NCI-H774 (cell line): ENCODE results near the gene SLC43A2.

ENCODE experiments used
- DNase-seq: peaks from one replicate; lab custom pipeline; 2025; lab: John Stamatoyannopoulos, UW

Gene SLC43A2

DNA sequence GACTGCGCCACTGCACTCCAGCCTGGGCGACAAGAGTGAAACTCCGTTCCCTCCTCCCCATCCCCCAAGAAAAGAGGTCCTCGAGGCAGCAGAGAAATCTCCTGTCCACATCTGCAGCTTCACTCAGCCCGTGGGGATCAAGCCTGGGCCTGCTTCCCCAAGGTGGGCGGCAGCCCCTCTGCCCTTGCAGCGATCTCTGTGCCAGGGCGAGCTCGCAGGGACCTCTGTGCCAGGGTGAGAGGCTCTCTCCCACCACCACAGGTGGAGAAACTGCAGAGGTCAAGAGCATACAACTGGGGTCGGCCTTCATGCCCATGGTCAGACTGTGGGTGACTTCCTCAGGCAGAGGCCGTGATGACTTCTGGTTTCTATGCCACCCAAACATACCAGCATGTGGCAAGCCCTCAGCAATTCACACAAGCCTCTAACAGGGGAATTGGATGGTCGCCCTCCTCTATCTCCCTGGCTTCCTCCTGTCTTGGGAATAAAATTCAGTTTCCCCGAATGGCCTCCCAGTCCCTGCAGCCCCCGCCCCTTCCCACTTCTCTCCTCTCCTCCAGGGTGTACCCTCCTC, 5.5 kb downstream of the SLC43A2 start:
- DNase-seq = no peak

DNA sequence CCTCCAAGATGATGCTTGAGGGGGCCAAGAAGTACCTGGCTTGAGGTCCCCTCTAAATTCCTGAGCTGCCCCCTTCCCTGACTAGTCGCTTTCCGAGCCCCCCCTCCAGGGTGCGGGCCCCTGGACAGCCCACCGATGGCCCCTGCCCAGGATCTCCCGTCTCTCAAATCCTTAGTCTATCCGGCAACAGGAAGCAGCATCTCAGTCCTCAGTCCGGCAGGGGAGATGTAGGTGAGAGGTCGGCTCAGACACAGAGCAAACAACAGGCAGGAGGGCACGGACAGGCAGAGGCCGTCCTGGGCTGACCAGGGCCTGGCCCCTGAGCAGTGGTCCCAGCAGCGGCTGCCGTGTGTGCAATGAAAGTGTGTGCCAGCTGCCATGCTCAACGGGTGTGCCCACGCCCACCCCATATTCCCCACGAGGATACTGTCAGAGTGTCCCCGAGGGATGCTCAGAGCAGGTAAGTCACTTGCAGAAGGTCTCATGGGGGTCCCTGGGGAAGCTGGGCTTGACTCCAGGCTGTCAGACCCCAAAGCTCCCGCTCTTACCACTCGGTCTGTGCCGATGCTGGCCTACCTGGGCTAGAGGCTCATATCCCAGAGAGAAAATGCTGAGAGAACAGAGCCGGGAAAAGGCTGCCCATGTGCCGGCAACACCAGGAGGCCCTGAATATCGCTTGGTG, 7.2 kb downstream of the SLC43A2 start:
- DNase-seq = no peak

DNA sequence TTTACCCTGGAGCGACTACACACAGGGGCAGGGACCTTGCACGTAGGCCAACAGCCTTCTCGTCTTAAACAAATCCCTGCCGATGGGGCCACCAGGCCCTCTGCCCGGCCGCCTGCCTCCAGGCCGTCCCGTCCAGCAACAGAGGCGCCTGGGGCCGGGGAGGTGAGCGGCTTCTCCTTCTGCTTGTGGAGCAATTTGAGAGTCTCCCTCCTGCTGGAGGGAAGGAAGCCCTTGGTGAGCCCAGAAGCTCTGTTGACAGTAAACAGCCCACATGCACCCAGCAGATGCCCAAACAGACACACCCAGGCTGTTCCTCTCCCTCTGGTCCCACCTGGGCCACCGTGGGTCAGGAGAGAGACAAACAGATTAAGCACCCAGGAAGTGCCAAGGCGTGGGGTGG, 8.1 kb downstream of the SLC43A2 start:
- no peak for DNase-seq

DNA sequence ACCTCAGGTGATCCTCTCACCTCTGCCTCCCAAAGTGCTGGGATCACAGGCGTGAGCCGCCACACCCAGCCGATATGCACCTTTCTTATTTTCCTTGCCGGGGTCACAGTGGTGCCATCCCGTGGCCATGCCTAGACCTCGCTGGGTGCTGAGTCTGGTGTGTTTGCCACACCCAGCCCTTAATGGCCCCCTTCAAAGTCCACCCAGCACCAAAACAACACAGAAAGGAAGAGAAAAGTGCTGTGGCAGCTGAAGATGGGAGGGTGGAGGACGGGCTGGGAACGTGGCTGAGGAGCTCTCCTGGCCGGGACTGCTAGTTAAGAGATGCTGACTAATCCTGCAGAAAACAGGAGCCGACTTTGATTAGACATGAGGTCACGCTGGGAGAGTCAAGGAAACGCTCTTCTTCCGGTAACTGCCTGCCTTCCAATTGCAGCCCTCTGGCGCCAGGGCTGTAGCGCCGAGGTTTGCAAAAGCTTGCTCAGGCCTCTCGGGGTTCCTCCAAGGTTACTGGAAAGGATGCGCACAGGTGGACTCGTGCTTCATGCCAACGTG, 10.9 kb downstream of the SLC43A2 start:
- DNase-seq = no peak

DNA sequence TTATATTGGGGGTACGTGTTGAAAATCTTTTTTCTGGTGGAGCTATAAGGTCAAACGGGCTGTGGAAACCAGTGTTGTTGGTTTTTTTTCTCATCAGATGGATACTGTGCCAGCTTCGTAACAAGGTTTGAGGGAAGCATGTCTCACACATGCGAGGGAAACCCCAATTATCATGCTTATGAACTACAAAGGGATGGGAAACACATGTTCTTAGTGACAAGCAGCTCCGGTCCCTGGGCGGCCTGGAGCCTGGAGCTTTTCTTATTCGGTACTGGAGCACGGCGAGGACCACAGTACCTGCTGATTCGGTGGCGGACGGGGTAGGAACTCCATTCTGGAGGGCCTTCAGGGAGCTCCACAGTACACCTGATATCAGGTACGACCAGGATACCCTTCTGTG, 12.5 kb downstream of the SLC43A2 start:
- no peak for DNase-seq

DNA sequence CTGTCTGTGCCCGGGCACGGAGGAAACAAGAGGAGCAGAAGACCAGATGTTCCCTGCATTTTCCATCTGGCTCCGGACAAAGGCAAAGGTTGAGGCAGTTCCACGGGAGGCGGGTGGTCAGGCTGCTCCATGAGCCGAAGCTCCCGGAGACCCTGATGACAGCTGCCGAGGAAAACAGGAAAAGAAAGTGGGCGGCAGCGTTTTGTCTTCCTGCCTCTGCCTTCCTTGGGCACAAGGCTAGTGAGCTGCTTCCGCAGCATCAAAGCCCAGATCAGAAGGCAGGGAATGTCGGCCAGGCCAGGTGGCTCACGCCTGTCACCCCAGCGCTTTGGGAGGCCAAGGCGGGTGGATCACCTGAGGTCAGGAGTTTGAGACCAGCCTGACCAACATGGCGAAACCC, 16.2 kb downstream of the SLC43A2 start:
- no peak for DNase-seq

DNA sequence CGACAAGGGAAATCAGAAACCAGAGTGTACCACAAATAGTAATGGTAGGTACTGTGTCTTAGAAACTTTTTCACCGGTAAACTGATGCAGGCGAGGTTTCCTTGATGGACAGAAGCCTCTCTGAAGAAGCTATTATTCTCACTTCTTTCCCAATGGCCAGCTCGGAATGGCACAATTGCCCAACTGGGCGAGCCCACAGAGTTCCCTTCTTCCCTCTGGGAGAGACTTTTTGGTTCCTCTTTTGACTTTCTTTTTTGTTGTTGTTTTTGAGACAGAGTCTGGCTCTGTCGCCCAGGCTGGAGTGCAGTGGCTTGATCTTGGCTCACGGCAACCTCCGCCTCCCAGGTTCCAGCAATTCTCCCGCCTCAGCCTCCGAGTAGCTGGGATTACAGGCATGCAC, 16.9 kb downstream of the SLC43A2 start:
- no peak for DNase-seq

DNA sequence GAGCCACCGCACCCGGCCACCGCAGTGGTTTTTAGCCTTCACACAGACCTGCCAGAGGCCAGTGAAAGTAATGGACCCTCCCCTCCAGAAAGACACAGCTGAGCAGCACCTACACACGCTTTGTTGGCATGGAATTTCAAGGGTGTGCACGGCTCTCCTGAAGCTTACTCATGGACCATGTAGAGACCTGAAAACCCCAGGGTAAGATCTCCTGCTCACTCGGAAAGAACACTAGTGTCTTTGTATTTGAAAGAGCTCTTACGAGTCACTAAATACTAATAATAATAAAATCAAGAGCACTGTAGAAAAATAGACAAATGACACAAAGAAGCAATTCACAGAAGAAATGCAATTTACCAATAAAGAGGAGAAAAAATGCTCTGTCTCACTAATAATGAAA, 20.0 kb downstream of the SLC43A2 start:
- no peak for DNase-seq

DNA sequence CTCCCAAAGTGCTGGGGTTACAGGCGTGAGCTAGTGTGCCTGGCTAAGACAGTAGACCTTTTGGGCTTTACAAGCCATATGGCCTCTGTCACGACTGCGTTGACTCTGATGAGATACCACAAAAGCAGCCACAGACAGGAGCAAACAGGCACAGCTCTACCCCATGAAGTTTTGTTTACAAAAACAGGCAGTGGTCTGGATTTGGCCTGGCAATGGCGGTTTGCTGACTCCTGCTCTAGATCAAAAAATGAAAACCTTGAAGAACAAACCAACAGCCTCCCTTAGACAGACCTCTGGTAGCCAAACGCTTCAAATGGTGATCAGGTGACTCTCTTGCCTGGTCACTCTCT, 20.7 kb downstream of the SLC43A2 start:
- no peak for DNase-seq

DNA sequence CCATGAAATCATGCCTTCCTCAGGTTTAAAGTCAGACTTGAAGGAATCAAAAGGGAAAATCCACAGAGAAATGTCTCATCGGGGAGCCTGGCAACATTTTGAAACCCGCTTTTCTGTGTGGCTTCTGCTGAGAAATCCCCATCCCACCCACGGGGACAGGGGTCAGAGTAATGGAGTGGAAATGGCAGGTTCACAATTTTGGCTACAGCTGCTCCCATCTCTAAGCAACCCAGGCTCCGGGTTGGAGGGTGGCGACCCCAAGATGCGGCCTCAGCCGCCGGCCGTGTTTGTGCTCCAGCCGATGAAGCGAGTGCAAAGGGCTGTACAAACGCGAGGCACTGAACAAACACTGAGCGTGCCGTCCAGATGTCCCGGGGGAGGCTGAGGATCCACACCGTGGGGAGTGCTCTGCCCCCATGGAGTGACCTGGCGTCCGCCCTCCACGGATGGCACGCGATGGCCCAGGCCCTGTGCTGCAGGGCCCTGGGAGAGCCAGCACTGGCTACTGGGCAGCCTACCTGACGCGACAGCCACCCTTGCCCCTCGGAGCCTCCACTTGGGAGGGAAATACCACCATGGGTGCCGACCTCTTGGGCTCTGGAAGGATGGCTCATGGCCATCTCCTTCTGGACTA, 22.2 kb downstream of the SLC43A2 start:
- DNase-seq = no peak

DNA sequence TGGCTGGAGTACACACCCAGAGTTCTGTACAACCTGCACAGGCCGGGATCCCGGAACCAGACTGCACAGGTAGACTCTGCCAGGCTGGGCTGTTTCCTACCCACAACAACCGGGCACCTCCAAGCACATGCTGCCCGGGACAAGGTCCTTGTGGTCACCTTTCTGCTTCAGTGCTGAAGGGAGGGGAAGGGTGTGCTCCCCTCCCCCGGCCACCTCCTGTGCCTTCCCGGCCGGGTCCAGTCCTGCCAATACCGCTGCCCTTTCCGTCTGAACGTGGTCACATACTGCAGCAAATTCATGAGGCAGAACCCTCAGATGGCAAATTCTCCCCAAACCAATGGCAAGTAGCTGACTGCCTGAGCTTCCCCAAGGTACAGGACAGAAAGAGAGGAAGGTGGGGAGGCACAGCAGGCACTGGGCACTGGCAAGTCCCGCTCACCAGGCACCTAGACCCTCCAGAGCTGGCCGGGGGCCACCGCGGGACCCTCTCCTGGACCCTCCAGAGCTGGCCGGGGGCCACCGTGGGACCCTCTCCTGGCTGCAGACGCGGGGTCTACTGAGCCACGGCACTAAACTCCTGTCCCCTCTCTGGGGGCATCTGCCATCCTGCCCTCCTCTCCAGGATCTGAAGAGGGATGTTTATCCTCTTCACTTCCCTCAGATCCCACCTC, 22.8 kb downstream of the SLC43A2 start:
- no peak for DNase-seq

DNA sequence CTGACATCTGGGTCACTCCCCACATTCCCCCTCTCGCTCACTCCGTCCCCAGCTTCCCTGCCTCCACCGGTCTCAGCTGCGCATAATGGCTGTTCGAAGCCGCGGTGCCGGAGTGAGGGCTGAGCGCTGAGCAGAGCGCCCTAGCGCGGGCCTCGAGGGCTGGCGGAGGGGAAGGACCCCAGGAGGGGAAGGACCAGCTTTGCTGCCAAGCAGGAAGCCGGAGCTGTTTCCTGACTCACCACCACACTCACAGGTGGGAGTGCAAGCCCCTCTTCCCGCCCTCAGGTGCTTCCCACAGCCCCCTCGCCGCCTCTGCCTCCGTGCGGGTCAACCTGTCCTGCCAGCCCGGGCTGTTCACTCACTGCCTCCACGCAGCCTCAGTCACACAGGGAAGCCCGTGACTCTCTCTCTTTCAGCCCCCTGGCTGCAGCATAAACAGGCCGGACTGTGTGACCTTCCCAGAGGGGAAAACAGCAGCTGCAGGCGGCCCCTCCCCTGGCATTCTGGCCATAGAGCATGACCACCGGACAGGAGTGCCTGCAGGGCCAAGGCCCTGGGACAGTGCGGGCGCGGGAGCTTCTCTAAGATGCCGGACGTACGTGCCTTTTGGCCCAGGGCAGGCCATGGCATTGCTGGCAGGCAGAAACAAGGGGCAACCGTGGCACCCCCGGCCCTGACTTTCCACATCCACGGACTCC, 23.7 kb downstream of the SLC43A2 start:
- no peak for DNase-seq

DNA sequence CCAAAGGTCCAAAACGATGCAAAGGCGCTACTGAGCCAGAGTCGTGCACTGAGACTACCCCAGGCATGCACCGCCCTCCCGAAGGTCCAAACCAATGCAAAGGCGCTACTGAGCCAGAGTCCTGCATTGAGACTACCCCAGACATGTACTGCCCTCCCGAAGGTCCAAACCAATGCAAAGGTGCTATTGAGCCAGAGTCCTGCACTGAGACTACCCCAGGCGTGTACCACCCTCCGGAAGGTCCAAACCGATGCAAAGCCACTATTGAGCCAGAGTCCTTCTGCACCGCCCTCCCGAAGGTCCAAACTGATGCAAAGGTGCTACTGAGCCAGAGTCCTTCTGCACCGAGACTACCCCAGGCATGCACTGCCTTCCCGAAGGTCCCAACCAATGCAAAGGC, 27.1 kb downstream of the SLC43A2 start:
- no peak for DNase-seq

DNA sequence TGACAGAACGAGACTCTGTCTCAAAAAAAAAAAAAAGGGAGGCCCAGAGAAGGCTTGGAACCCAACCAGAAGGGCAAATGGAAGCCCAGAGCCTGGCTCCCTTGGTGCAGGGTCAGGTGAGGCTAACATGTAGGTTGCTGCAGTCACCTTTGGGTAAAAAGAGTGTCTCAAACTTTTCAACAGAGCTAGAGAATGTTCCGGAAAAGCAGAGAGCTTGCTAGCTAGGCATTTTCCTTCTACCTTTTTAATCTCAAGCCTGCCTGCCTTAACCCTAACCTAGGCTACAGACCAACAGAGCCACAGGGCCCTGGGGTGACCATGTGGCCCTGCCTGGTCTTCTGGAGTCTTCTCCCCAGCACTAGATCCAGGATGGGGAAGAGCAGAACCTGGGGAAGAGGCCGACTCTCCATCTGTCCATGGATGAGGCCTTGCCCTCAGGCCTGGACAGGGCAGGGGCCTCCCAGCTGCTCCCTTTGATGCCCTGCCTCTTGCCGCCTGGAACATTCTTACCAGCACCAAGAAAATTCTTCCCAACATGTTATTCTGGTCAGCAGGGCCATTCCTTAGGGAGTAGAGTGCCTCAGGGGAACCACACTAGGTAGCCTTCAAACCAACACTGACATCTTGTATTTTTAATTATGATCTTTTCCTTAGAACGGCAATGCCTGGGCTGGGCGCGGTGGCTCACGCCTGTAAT, 30.1 kb downstream of the SLC43A2 start:
- DNase-seq = no peak

DNA sequence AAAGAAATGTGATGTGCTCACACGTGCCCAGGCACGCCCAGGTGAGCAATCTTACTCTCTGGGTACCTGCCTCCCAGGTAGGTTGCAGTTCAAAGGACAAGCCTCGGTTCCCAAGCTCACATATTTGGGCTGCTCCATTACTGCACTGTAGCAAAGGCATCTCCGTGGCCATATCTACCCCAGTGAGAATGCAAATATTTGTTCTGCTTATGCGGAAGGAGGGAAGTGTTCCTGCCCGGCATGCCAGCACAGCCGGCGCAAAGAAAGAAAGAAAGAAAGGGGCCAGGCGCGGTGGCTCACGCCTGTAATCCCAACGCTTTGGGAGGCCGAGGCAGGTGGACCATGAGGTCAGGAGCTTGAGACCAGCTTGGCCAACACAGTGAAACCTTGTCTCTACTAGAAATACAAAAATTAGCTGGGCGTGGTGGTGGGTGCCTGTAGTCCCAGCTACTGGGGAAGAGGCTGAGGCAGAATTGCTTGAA, 30.7 kb downstream of the SLC43A2 start:
- DNase-seq = no peak

DNA sequence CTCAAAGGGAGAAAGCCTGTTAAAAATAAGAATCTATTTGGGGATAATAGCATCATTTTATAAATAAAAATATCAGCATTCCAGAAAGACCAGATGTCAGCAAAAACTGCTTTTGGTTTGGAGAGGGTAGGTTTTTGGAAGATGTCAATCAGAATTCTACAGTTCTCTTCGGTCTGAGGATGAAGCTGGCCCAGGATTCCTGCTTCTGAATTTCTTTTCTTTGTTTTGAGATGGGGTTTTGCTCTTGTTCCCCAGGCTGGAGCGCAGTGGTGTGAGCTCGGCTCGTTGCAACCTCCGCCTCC, 35.1 kb downstream of the SLC43A2 start:
- no peak for DNase-seq

DNA sequence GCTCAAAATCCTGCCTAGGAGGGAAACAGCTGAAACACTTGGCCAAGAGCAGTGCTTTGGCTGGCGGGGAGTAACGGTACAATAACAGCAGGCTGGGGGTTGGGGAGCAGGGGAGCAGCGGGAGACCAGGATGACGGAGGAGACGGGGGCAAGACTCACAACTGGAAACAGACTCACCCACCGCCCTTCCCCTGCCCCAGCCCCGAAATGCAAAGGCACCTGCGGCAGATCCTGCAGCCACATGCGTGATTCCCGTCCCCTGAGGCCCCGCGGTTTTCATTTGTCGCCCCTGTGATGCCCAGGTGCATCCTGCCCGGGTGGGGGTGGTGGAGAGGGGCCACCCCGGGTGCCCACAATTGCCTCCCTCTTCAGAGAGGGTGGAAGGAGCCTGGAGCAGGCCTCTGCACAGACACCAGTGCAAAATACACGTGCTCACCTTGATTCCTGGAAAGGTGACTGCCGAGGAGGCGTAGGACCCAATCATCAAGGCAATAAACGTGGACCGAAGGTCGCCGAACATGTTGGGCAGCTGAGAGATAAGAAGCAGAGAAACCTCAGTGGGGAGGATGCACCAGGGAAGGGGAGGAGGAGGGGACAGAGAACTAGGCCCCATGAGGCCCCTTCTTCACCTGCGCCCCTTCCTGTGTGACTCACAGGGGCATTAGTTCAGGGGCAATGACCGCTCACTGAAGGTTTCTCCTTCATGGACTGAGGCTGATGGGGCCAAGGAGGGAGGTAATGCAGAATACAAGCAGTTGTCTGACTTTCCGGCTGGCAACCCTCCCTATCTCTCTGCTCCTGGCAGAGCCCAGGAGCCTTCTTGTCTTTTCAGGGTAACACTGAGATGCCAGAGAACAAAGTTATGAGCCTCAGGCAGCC, 35.6 kb downstream of the SLC43A2 start:
- DNase-seq = no peak

DNA sequence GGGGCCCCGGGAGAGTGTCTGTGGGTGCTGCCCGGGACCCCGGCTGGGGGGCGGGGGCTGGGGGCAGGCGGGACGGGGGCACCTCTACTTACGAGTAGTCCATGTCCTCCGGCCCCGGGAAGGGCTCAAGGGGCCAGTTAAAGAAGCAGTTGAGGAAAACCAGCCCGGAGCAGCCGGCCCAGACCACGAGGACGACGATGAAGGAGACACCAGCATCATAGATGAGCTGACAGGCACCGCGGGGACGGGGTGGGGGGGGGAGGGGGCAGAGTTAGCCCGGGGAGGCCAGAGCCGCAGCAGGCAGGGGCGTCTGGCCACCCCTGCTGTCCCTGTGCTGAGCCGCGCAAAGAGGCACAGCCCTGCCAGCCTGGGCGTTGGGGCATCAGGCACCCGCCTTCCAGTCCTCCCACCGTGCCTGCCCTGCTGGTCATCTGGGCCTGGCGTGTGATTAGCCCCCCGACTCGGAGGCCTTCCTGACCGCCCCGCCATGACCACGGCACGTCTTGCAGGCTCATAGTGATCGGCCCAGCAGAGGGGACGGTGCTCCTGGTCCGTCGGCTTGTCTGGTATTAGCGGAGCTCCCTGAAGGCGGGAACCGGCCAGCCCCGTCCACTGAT, 37.1 kb downstream of the SLC43A2 start:
- DNase-seq = no peak

DNA sequence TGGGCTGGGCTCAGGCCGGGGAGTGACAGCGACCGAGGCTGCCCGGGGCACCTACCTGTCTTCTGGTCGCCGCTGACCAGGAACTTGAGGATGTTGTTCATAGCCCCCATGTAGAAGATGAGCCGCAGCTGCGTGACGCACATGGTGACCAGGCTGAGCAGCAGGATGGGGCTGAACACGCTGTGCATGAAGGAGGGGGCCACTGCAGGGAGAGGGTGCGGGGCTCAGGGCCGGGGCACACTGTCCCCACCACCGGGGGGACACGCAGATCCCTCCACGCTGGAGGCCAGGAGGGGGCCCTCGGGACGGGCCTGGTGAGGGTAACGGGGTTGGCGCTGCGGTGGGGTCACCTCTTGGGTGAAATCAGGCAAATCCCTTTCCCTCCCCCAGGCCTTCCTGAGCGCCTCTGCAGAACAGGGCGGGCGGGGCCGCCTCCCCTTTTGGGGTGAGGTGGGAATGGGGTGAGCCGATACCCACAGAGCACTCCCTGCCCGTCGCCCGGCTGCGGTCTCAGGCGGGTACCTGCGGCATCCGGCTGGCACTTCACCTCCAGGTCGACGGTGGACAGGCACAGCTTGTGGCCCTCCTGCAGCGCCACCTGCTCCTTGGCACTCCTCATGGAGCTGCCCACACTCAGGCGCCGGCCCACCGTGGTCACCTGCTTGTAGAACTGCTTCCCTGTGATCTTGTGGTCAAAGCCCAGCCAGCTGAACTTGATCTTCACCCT, 37.7 kb downstream of the SLC43A2 start:
- DNase-seq = no peak
